Endothelial cell of umbilical vein (primary cell): Measurements from ENCODE around the gene COG5. TPM values are rescaled to one million over a fixed set of nuclear protein-coding genes. Genes with fewer than 3 reads are reported as not detected.

ENCODE experiments used
- BruUV-seq: library from RNA; stranded (reverse); fragments of 400-500 nt; replicated peaks from 2 replicates; lab custom pipeline; 2021; lab: Mats Ljungman, UMichigan
- CTCF ChIA-PET: fragments of 300-600, 350-600 bp; sonication (Branson Sonifier 250); formaldehyde crosslinking; loops from one replicate; lab custom pipeline; 2021; ENCODE audit warnings: antibody characterized with exemption, inconsistent platforms; lab: Charles Lee
- POLR2A ChIA-PET: fragments of 300-600, 350-600 bp; sonication (Branson Sonifier 250); formaldehyde crosslinking; loops from one replicate; lab custom pipeline; 2021; ENCODE audit warnings: antibody characterized with exemption, inconsistent platforms; lab: Charles Lee
- DNase-seq: peaks from one replicate; pipeline ENCODE4 v3.0.0-alpha.2; 2011; ENCODE audit warnings: low read depth, low spot score
- FAIRE-seq: peaks from 2 replicates; lab custom pipeline; 2011; peaks lifted over from hg19 to GRCh38; lab: Jason Lieb, UNC
- H2AFZ ChIP-seq: 2 replicates; pipeline ENCODE4 v1.6.0; 2012; ENCODE audit warnings: low read depth, low read length, control low read depth, inconsistent platforms
- H3K27ac ChIP-seq: 2 replicates; pipeline ENCODE4 v1.5.1; 2011; ENCODE audit warnings: low read depth, mild to moderate bottlenecking, control low read depth, low read length, moderate library complexity; ENCODE audit not compliant: insufficient read depth
- H3K27me3 ChIP-seq, 2 experiments: 2 replicates each; pipeline versions ENCODE4 v1.6.0 to v1.6.1; 2011; ENCODE audit warnings: low read length in 2 of 2, mixed read lengths in 1 of 2; ENCODE audit not compliant: control insufficient read depth in 2 of 2, insufficient read depth in 2 of 2
- H3K36me3 ChIP-seq, 2 experiments: 2 replicates in 1 of 2; 3 replicates in 1 of 2; pipeline ENCODE4 v1.5.1; 2011; ENCODE audit warnings: low read length in 2 of 2, mild to moderate bottlenecking in 1 of 2, moderate library complexity in 1 of 2; ENCODE audit not compliant: control insufficient read depth in 2 of 2, insufficient read depth in 2 of 2; ENCODE audit errors: extremely low read depth in 1 of 2
- H3K4me1 ChIP-seq: 3 replicates; pipeline ENCODE4 v1.5.1; 2011; ENCODE audit warnings: mild to moderate bottlenecking, low read length; ENCODE audit not compliant: control insufficient read depth, insufficient read depth; ENCODE audit errors: extremely low read depth
- H3K4me2 ChIP-seq: 2 replicates; pipeline ENCODE4 v1.6.1; 2011; ENCODE audit warnings: low read length, control low read depth, mixed read lengths; ENCODE audit not compliant: insufficient read depth
- H3K4me3 ChIP-seq, 3 experiments: fragments of 200-600 bp in 1 of 3; sonication (generic), shearing (Covaris generic) in 1 of 3; replicated peaks in 1 of 3; 2 replicates each; pipeline ENCODE4 v1.5.1; 2011 to 2016; ENCODE audit warnings: control low read depth in 3 of 3, low read length in 3 of 3, mild to moderate bottlenecking in 2 of 3, inconsistent platforms in 1 of 3, low read depth in 1 of 3, moderate library complexity in 1 of 3; ENCODE audit not compliant: insufficient read depth in 1 of 3
- H3K79me2 ChIP-seq: 2 replicates; pipeline ENCODE4 v1.6.0; 2012; ENCODE audit warnings: low read length, inconsistent platforms; ENCODE audit not compliant: control insufficient read depth, insufficient read depth
- H3K9ac ChIP-seq: replicated peaks from 2 replicates; pipeline ENCODE3; 2011; ENCODE audit warnings: low read length, control low read depth; ENCODE audit not compliant: insufficient read depth; ENCODE audit errors: extremely low read depth
- H3K9me1 ChIP-seq: replicated peaks from 3 replicates; pipeline ENCODE4 v1.6.0; 2011; ENCODE audit warnings: mild to moderate bottlenecking, low read length; ENCODE audit not compliant: control insufficient read depth, insufficient read depth; ENCODE audit errors: extremely low read depth
- H3K9me3 ChIP-seq: replicated peaks from 2 replicates; pipeline ENCODE4 v1.5.1; 2012; ENCODE audit warnings: low read length, inconsistent platforms; ENCODE audit not compliant: control insufficient read depth, insufficient read depth
- H4K20me1 ChIP-seq: replicated peaks from 2 replicates; pipeline ENCODE3; 2011; ENCODE audit warnings: mild to moderate bottlenecking, low read length; ENCODE audit not compliant: control insufficient read depth, insufficient read depth; ENCODE audit errors: extremely low read depth
- CTCF ChIP-seq, 2 donors: IDR thresholded peaks; 1 replicate in 1 of 2; 2 replicates in 1 of 2; pipeline ENCODE4 v1.5.1; 2011; ENCODE audit warnings: low read length in 2 of 2, mild to moderate bottlenecking in 2 of 2, moderate library complexity in 2 of 2, control low read depth in 1 of 2, inconsistent platforms in 1 of 2, low read depth in 1 of 2; ENCODE audit not compliant: insufficient read depth in 1 of 2; ENCODE audit errors: extremely low read depth in 1 of 2
- FOS ChIP-seq: IDR thresholded peaks from 2 replicates; pipeline ENCODE4 v1.6.1; 2011; ENCODE audit warnings: mild to moderate bottlenecking, low read length, moderate library complexity, borderline replicate concordance; ENCODE audit not compliant: insufficient read depth
- GATA2 ChIP-seq: IDR thresholded peaks from 2 replicates; pipeline ENCODE4 v1.7.0; 2011; ENCODE audit warnings: low read depth, mild to moderate bottlenecking, moderate library complexity, mixed read lengths, low read length; ENCODE audit not compliant: insufficient read length, insufficient read depth
- JUN ChIP-seq: IDR thresholded peaks from 2 replicates; pipeline ENCODE4 v1.6.1; 2011; ENCODE audit warnings: borderline replicate concordance, low read depth; ENCODE audit not compliant: insufficient read length, insufficient read depth
- MYC ChIP-seq: IDR thresholded peaks from one replicate; pipeline ENCODE4 v1.6.1; 2011; ENCODE audit warnings: mild to moderate bottlenecking, low read depth, low read length
- POLR2A ChIP-seq: IDR thresholded peaks from 2 replicates; pipeline ENCODE4 v1.6.1; 2012; ENCODE audit warnings: low read depth, mild to moderate bottlenecking, control low read depth, low read length
- POLR2AphosphoS5 ChIP-seq: IDR thresholded peaks from 2 replicates; pipeline ENCODE4 v1.6.1; 2012; ENCODE audit warnings: low read depth, mild to moderate bottlenecking, control low read depth, low read length, moderate library complexity; ENCODE audit not compliant: insufficient read depth
- dilution Hi-C: fragments of 300-500 bp; cut with MboI; formaldehyde crosslinking; loops from one replicate; pipeline ENCODE4 v1.15.0; 2019; ENCODE audit warnings: low sequenced_read_pairs; ENCODE audit not compliant: extremely low pct_ligation_motif_present
- intact Hi-C: fragments of 100-400 bp; cut with micrococcal nuclease; formaldehyde crosslinking; loops from one replicate; pipeline ENCODE4 v1.10.0; 2022
- polyA plus RNA-seq, 4 experiments: library from polyadenylated mRNA; depleted of rRNA in 3 of 4; stranded (reverse) in 3 of 4; unstranded in 1 of 4; fragments of >200 nt; gene quantifications; 2 replicates each; pipeline versions ENCODE4 v1.2.1 to v1.2.3, GENCODE V29; 2011 to 2012; ENCODE audit warnings: missing spikeins in 1 of 4
- total RNA-seq: library from RNA; stranded (reverse); gene quantifications from 2 replicates; pipeline ENCODE4 v1.2.3, GENCODE V29; 2021
- TF ChIP-seq, protein P1 (sequence below): IDR thresholded peaks from 2 replicates; pipeline ENCODE4 v1.6.1; 2011; ENCODE audit not compliant: insufficient read depth, insufficient read length

Gene COG5
- total and polyA plus RNA-seq, 2 donors (not counting 3 experiments of a cell fraction or from before 2014, with no cell fraction given), result 18.8 to 45.3 TPM

DNA sequence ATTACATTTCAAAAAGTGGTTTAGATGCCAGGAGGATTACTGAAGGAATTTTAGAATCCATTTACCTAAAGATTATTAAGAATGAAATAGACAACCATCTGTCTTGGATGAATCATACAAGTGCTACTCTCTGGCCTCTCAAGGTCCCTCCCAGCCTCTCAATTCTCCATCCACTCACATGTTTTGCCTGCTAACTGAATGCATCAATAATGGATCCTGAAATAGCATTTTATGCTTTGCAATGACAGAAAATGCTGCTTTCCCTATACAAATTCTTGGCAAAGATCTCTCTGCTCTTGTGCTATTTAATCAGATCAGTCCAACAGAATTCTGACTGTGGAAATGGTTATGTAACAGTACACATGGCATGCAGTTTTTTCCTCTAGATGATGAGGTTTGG, 326.9 kb downstream of the COG5 start:
- Histone ChIP-seq H3K9ac (no peak overlapping the region), H3K9me1 (no peaks in the 10 kb centered on the region), H3K79me2 (no peaks in the 10 kb centered on the region), H3K4me1 (peaks cover 3% of the 10 kb centered on the region), H3K4me2 (no peak overlapping the region), H3K4me3 (no peak overlapping the region), H3K27me3 (no peaks in the 10 kb centered on the region), H4K20me1 (no peaks in the 10 kb centered on the region), H3K36me3 (peaks cover 0 to under 1% of the 10 kb centered on the region in 2 experiments), H3K9me3 (no peaks in the 10 kb centered on the region), H3K27ac (no peak overlapping the region), H2AFZ (no peak overlapping the region)
- dilution Hi-C loops (no loop called here), intact Hi-C loops (no loop called here)
- DNase-seq (no peak), FAIRE-seq (no peak)
- no TSS peak for BruUV-seq
- TF ChIP-seq POLR2A, result no peak
- TF ChIP-seq FOS, result no peak
- no peak for TF ChIP-seq JUN
- no peak for TF ChIP-seq POLR2AphosphoS5
- ChIA-PET POLR2A (no interaction called here), CTCF (interaction anchor here (1.6 kb wide), 1 partner anchor 10 kb away, joined by 4 read pairs; no protein-coding TSS in a partner anchor)

DNA sequence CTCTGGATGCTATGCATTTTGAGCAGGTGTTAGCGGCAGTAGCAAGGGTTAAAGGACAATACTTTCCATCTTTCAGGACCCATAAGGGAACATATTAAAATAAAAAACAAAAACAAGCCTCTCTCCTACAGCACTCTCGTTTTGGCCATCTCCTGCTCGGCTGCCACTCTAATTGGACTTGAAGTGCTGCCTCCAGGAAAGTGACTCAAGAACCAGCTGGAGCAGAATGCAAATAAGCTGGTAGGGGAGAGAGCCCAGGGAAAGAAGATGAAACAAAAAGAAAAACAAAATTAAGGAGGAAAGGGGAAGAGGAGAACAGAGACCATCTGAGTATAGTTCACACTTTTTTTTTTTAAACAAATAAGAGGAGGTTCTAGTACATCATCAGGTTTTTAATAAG, 329.3 kb downstream of the COG5 start:
- peaks cover 19% of the 10 kb centered on the region for H3K4me1 ChIP-seq
- ChIA-PET CTCF (interaction anchor here (0.8 to 1.0 kb wide), 2 partner anchors 23 to 228 kb away, joined by 3 read pairs; no protein-coding TSS in a partner anchor), POLR2A (no interaction called here)
- BruUV-seq, result no TSS peak
- no peaks in the 10 kb centered on the region for H3K9me1 ChIP-seq
- no peak overlapping the region for H3K4me3 ChIP-seq
- intact Hi-C loops (no loop called here), dilution Hi-C loops (no loop called here)
- no peak overlapping the region for H3K27ac ChIP-seq
- no peaks in the 10 kb centered on the region for H4K20me1 ChIP-seq
- H3K9me3 ChIP-seq, result no peaks in the 10 kb centered on the region
- H3K36me3 ChIP-seq, result peaks cover 0 to 2% of the 10 kb centered on the region in 2 experiments
- FAIRE-seq (no peak), DNase-seq (peak; percentile 10)
- H2AFZ ChIP-seq, result no peak overlapping the region
- H3K27me3 ChIP-seq, result no peaks in the 10 kb centered on the region
- no peak overlapping the region for H3K9ac ChIP-seq
- TF ChIP-seq, protein P1, sequence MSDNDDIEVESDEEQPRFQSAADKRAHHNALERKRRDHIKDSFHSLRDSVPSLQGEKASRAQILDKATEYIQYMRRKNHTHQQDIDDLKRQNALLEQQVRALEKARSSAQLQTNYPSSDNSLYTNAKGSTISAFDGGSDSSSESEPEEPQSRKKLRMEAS, result no peak
- TF ChIP-seq FOS (no peak), CTCF (IDR thresholded peaks at IDR 0.05; ENCODE audit: extremely low read depth in 1 of 2, insufficient read depth in 1 of 2, low read depth in 1 of 2, low read length in 2 of 2) (no peak), GATA2 (no peak), POLR2AphosphoS5 (no peak), MYC (no peak), POLR2A (no peak)
- H3K4me2 ChIP-seq, result no peak overlapping the region
- H3K79me2 ChIP-seq, result no peaks in the 10 kb centered on the region
